GM12878 (cell line): Measurements from ENCODE around the gene LRRC4. TPM values are rescaled to one million over a fixed set of nuclear protein-coding genes. Genes with fewer than 3 reads are reported as not detected.

Experiments used
- CEBPZ ChIP-seq: fragments of 150-350 bp; IDR thresholded peaks from 2 replicates; pipeline ENCODE4 v1.6.1; 2016; ENCODE audit warnings: low read depth, low read length
- CREB1 ChIP-seq: IDR thresholded peaks from 2 replicates; pipeline ENCODE4 v1.6.1; 2012; ENCODE audit warnings: low read depth, mild to moderate bottlenecking, inconsistent platforms
- FOS ChIP-seq: IDR thresholded peaks from 3 replicates; pipeline ENCODE4 v1.6.1; 2011; ENCODE audit warnings: borderline replicate concordance; ENCODE audit not compliant: insufficient read length; ENCODE audit errors: extremely low read depth
- MYC ChIP-seq: IDR thresholded peaks from 2 replicates; pipeline ENCODE4 v1.6.1; 2011; ENCODE audit warnings: mild to moderate bottlenecking, low read length, moderate library complexity, inconsistent platforms; ENCODE audit not compliant: insufficient read depth, insufficient replicate concordance, insufficient read length, severe bottlenecking
- SKIL ChIP-seq: fragments of 450-650 bp; IDR thresholded peaks from 2 replicates; pipeline ENCODE4 v1.6.1; 2017; ENCODE audit warnings: mild to moderate bottlenecking, low read depth, inconsistent platforms; ENCODE audit not compliant: poor library complexity, severe bottlenecking
- polyA plus RNA-seq, 11 experiments: library from polyadenylated mRNA; depleted of rRNA in 4 of 11; unstranded in 6 of 11; stranded (reverse) in 5 of 11; fragments of >200 nt; fragmentation: Nextera tagmentation in 4 of 11; fragmentation: Illumina TruSeq in 1 of 11; extraction: Ambion mirVana in 4 of 11; extraction: Trizol in 1 of 11; gene quantifications; 1 replicate in 1 of 11; 2 replicates in 10 of 11; pipeline versions ENCODE4 v1.2.1 to v1.2.3, GENCODE V29; 2011 to 2016; ENCODE audit warnings: inconsistent platforms in 2 of 11, missing spikeins in 2 of 11, low read depth in 1 of 11
- total RNA-seq, 4 experiments: library from RNA; depleted of rRNA in 3 of 4; stranded (reverse); fragments of >200 nt in 3 of 4; fragmentation: Illumina TruSeq in 1 of 4; extraction: Trizol in 1 of 4; gene quantifications; 2 replicates each; pipeline versions ENCODE4 v1.2.1 to v1.2.3, GENCODE V29; 2013 to 2021

The LRRC4 gene
- total and polyA plus RNA-seq, 10 of the 15 experiments (the other 5 are each of a cell fraction or from before 2014, with no cell fraction given) = 0.06 to 0.85 (median 0.12) TPM; not detected in 4

GRCh38 chr7:128031901-128032604 lies 816 bp upstream of the LRRC4 start (continued):
- TF ChIP-seq CREB1 (0 out of 2 replicates have a peak, but pooled peaks have one; percentile 36), FOS (no peak), MYC (no peak), CEBPZ (no peak), SKIL (no peak)
